Measurements from ENCODE around the gene DUSP8.
"Not testable (repeated sequence)": the region's sequence is repeated elsewhere in the genome, so short reads cannot be mapped to it uniquely, and the experiment has no call there.

GRCh38 chr11:1589191-1589963, 17.3 kb upstream of the DUSP8 start:
- not testable (repeated sequence) for TF ChIP-seq EZH2 (IDR thresholded peaks at IDR 0.05); POLR2AphosphoS5 (IDR thresholded peaks at IDR 0.05; ENCODE audit: borderline replicate concordance, low read depth, low read length); FOXP2 (optimal IDR thresholded peaks at IDR 0.05; ENCODE audit: control extremely low read depth, extremely low read length, insufficient read depth)
